ENCODE measurements around the gene USP37. TPM values are rescaled to one million over a fixed set of nuclear protein-coding genes. Genes with fewer than 3 reads are reported as not detected.

Gene USP37
- total and polyA plus RNA-seq, 2 of the 4 experiments (the other 2 are of a cell fraction): 1.6 to 6.5 TPM

- Histone ChIP-seq H3K27ac (ENCODE audit: insufficient read depth, low read length) (no peak overlapping the region), H2BK5ac (ENCODE audit: low read depth, low read length, poor library complexity, severe bottlenecking) (no peak overlapping the region), H3K27me3 (ENCODE audit: control insufficient read depth, insufficient read depth, low read length) (no peaks in the 10 kb centered on the region), H3K79me1 (ENCODE audit: low read depth in 1 of 2, low read length in 2 of 2) (peaks cover 0 to under 1% of the 10 kb centered on the region in 2 experiments; a peak in 2 of 4 replicates), H3K56ac (ENCODE audit: extremely low read depth, insufficient read depth, low read length) (no peak overlapping the region), H3K9ac (ENCODE audit: low read depth, low read length) (no peak overlapping the region), H2BK20ac (ENCODE audit: low read depth, low read length) (no peak overlapping the region), H4K5ac (ENCODE audit: low read depth, low read length) (no peak overlapping the region), H2AK9ac (replicated peaks; ENCODE audit: low read depth, low read length, poor library complexity) (no peak overlapping the region), H3K4me3 (ENCODE audit: insufficient read depth, low read depth, low read length) (no peak overlapping the region), H3K18ac (ENCODE audit: low read depth, low read length) (no peak overlapping the region), H3K4me2 (ENCODE audit: low read depth, low read length) (no peak overlapping the region), H4K8ac (ENCODE audit: low read depth in 2 of 2, low read length in 2 of 2) (no peak overlapping the region), H2BK15ac (ENCODE audit: low read depth, low read length) (no peak overlapping the region), H3K36me3 (ENCODE audit: control insufficient read depth, insufficient read depth, low read length) (peaks cover 3% of the 10 kb centered on the region), H3K4ac (ENCODE audit: low read depth, low read length) (no peak overlapping the region), H3K9me1 (ENCODE audit: insufficient read depth, low read length) (no peaks in the 10 kb centered on the region), H3K14ac (replicated peaks; ENCODE audit: low read depth, low read length) (no peak overlapping the region), H3K9me3 (ENCODE audit: control insufficient read depth, insufficient read depth, low read length) (no peaks in the 10 kb centered on the region), H4K20me1 (ENCODE audit: insufficient read depth, low read length) (no peaks in the 10 kb centered on the region), H2BK120ac (ENCODE audit: low read depth, low read length) (no peak overlapping the region), H3K4me1 (ENCODE audit: control insufficient read depth, insufficient read depth, low read length) (peaks cover 3% of the 10 kb centered on the region; the same call in 1 of the 2 replicates), H2AFZ (replicated peaks; ENCODE audit: low read length, poor library complexity) (no peak overlapping the region), H2AK5ac (ENCODE audit: low read depth, low read length) (no peak overlapping the region), H3K23ac (ENCODE audit: low read depth, low read length) (no peak overlapping the region), H4K91ac (ENCODE audit: insufficient read depth, low read depth, low read length) (no peak overlapping the region)
- TF ChIP-seq, protein P1, sequence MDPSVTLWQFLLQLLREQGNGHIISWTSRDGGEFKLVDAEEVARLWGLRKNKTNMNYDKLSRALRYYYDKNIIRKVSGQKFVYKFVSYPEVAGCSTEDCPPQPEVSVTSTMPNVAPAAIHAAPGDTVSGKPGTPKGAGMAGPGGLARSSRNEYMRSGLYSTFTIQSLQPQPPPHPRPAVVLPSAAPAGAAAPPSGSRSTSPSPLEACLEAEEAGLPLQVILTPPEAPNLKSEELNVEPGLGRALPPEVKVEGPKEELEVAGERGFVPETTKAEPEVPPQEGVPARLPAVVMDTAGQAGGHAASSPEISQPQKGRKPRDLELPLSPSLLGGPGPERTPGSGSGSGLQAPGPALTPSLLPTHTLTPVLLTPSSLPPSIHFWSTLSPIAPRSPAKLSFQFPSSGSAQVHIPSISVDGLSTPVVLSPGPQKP (IDR thresholded peaks at IDR 0.05; ENCODE audit: borderline replicate concordance, low read depth, low read length): no peak
- TF ChIP-seq USF2 (IDR thresholded peaks at IDR 0.05; ENCODE audit: low read depth, low read length) (no peak), CHD1 (IDR thresholded peaks at IDR 0.05; ENCODE audit: low read depth, low read length) (no peak)
- intact Hi-C loops (cut with micrococcal nuclease) (loop anchor here (10.0 kb wide), 1 partner anchor 172 kb away; no protein-coding TSS in a partner anchor), in situ Hi-C loops (cut with MboI; ENCODE audit: low sequenced_read_pairs) (no loop called here), dilution Hi-C loops (cut with HindIII; ENCODE audit: low sequenced_read_pairs, unreplicated experiment) (no loop called here)
- BruUV-seq (replicated peaks): no TSS peak
- ChIA-PET CTCF (no interaction called here), POLR2A (ENCODE audit: unreplicated experiment) (no interaction called here)
- DNase-seq (no peak), ATAC-seq (ENCODE audit: low read depth) (no peak)
These were observed 95.2 kb downstream of the USP37 start for GRCh38 chr2:218472988-218473387.

Data from IMR-90 (cell line).